NCI-H2107 treated with DMSO at 0.1 percent for 48 hours (cell line): ENCODE measurements around the gene SDK1.

Experiments used
- DNase-seq: peaks from one replicate; lab custom pipeline; 2025; ENCODE audit not compliant: unreplicated experiment; lab: John Stamatoyannopoulos, UW

Gene SDK1

DNA sequence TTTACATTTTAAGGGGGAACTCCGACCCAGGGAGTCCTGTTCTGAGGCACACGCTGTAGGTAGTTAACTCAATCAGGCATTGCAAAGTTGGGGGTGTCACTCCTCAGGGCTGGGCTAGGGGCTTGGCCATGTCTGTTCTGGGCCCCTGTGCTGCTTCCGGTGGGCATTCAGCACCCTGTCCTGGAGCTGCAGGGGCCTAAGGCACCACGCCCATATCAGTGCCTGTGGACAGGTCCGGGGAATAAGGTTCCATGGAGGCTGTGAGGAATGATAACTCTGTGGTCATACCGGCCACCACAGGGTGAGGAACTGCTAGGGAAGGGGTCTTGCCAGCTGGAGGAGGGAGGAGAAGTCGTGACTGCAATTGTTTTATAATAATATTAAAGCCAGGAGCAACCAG, 842.0 kb downstream of the SDK1 start:
- no peak for DNase-seq

DNA sequence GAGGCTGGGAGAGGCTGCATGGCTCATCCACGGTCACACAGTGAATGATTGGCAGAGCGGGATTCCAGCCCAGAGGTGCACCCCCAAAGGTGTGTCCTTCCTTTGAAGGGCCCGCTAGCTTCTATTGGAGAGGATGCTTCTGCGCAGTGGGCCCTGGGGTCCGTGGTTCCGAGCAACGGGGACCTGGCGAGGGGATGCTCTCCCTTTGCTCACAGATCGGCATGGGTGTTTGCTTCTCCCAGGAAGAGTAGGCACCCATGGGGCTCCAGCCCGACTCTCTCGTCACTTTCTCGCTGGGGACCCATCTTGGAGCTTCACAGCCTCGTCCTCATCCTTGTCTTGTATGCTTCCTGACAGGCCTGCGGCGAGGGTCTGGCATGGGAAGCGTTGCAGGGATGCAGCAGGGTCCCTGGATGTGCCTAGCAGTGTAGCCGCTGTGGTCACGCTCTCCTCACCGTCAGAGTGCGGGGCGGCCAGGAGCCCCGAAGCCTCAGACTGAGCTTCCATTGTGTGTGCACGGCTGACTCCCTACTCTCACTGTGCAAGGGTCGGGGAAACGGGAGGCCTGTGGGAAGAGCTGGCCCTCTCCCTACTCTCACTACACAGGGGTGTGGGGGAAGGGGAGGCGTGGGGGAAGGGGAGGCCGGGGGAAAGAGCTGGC, 842.6 kb downstream of the SDK1 start:
- DNase-seq: no peak

DNA sequence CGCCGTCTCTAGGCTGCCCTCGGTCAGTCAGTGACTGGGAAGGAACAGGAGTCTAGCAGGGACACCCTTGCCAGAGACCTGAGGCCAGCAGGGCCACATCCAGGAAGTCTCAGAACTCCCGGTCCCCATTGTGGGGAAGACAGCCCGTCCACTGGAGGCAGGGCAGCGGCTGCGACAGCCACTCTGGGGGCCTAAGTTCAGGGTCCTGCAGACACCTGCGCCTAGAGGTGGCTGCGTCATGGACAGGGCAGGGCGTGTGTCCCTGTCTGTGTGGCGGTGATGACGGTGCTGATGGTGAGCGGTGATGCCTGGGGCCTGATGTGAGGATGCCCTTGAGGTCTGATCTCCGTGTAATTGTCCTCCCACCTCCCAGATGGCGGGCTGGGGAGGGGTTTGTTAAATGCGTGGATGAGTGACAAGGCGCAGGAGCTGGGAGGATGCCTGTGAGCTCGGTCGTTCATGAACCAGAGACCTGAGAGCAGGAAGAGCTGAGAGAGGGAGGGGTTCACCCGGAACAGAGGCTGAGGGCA, 843.2 kb downstream of the SDK1 start:
- DNase-seq: no peak

DNA sequence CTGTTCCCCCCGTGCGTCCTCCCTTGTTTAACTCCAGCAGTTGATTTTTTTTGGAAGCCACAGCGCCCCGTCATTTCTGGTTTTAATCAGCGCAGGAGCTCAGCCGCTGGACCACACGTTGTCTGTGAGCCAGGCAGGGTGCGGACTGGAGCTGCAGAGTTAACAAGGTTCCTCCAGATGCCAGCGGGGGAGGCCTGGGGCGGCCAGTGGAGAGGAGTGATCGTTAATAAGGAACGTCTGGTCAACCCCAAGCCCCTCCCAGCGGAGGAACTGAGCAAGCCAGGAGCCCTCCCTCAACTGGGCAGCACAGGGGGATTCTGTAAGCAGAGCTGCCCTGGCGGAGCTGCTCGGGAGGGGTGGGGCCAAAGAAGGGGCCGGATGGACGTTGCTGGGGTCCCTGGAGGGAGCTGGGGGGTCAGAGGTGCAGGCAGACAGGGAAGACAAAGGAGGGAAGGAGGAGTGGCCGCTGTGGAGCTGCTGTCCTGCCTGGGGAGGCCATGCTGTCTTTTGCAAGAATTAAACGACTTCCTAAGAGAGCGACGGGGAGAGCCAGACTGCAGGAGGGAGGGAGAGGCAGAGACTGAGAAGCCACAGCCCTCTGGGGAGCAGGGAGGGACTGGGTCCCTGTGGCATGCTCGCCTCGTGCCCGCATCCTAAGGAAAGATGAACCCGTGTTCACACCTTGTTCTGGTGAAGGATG, 843.9 kb downstream of the SDK1 start:
- DNase-seq: no peak

DNA sequence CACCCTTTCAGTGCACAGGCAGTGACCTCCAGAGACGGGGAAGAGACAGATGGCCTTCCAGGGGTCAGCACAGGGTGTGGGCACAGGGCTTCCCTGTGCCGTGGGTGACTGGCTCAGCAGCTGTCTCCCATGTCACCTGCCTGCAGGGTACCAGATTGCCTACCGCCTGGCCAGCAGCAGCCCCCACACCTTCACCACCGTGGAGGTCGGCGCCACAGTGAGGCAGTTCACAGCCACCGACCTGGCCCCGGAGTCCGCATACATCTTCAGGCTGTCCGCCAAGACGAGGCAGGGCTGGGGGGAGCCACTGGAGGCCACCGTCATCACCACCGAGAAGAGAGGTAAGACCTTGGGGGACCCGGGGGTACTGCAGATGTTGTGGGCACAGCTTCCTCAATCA, 844.5 kb downstream of the SDK1 start:
- DNase-seq: no peak

DNA sequence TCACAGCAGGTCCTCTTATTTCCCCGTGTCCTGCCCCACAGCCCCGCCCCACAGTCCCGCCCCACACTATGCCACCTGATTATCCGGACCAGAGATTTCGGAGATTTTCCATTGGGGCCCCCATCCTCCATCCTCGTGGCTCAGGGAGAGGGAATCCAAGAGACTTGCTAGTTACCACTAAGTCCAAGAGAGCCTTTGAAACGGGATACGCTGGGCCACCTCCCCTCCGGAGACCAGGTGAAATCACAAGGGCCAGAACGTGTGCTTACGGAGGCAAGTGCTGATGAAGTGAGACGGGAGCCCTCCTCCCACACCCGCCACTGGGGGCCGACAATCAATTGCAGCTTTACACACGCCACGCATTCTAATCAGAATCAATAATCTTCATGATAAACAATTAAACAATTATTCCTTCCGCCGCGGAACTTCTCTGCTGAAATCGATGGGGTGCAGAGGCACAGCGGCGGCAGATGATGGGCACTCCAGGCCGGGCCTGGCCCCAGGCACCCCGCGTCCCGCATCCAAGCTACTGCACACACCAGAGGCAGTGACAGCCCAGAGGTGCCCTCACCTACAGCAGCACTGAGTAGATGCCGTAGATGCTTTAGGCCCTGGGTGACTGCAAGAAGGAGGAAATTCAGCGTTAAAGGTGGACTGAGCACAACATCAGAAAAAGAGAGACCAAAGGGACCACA, 847.0 kb downstream of the SDK1 start:
- no peak for DNase-seq

DNA sequence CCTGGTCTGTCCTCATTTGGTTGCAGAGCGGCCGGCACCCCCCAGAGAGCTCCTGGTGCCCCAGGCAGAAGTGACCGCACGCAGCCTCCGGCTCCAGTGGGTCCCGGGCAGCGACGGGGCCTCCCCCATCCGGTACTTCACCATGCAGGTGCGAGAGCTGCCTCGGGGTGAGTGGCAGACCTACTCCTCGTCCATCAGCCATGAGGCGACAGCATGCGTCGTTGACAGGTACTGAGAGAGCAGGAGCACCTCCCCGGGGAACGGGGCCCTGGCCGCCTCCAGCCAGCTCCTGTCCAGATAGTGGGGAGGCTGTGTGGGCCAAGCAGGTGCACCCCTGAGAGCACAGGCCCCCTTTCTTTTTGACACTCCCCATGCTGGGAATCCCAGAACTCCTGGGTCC, 848.2 kb downstream of the SDK1 start:
- DNase-seq: no peak

DNA sequence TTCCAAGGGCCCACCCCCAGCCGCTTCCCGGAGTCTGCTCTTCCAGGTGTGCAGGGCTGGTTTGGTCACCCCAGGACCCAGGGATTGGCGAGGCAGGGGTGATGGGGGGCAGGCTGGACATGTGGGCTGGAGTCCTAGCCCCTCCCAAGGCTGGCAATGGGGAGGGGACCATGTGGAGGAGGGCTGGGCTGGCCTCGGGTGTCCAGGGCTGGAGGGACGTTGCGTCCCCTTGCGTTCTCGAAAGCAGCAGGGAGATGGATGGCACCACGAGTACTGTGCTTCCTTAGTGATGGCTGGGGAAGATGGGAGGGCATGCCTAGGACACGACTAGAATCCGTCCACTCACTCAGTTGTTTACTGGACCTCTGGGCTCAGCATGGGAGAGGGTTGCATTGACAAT, 848.6 kb downstream of the SDK1 start:
- DNase-seq: no peak

DNA sequence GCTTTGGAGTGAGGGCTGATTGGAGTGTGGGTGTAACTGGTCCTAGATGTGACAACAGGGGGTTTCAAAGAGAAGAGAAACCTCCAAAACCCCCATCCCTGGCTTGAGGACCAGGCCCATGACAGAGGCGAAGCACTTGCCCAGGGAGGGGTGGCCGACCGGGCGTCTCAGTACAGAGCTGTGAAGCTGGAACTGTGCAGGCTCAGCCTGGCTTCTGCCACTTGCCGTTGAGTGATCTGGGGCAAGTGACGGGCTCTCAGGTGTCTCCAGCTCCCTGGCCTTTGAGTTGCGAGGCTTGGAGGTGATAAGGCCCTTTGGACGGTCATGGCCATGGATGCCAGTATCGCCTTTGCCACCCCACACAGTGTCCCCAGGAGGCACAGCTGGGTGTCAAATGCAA, 849.7 kb downstream of the SDK1 start:
- no peak for DNase-seq

DNA sequence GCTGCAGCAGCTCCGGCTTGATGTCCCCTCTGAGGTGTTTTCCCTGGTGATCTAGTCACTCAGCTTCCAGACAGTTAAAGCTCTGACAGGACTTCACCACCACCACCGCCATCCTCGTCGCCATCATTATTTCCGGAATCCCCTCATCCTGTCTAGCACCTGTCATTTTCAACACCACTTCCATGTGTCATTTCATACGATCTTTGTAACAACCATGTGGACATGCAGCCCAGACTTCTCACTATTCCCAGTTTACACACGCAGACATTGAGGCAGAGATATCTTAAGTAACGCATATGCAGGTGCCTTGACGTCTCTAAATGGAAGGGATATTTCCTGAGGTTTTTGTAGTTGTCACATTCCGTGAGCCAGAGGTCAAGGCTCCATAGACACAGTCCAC, 850.5 kb downstream of the SDK1 start:
- DNase-seq: no peak

DNA sequence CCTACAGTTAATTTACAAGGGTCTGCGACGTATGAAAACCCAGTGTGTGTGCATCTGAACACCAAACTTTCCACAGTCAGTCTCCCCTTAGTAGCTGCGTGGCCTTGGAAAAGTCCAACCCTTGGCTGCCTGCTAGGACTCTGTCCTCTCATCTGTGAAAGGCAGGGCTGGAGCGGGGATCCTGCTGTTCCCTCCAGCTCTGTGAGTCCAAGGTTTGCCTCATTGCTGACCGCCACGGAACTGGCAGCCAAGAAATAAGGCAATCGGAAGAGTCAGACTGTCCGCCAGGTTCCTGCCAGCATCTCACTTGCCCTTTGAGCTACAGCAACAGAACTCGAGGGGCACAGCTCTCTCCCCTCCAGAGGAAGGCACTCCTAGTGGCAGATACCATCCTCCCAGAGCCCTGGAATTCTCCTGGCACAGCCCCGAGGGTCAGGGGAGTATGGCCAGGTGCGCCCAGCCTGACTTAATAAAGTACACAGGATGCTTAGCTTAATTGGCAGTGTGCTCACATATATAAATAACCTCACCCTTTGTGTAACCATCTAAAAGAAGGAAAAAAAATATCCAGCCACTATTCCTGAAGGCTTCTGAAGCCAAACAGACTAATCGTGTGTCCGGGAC, 851.0 kb downstream of the SDK1 start:
- no peak for DNase-seq

DNA sequence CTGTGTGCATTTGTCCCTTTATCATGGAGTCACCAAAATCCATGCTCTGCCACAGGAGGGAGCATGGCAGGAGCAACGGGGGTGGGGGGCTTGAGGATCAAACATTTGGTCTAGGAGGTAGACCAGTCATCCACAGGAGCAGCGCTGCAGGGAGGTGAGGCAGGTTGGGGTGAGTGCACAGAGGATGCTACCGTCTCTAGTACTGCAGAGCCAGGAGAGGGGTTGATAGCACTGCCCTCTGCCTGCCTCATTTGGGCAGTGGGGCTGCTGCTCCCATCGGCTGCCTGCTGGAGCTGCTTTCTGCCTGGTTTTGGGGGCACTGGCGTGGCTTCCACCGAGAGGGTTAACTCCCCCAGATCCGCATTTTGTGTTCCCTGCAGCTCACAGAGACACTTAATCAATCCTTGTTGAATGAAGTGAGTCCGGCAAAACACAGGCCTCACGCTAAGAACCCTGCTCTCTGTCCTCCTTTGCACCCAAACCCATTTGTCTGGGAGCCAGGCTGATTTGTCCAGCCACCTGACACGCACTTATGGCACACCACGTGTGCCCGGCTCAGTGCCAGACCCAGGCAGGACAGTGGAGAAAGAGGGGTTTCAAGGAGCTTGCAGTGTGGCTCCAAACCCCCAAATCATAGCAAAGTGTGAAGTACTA, 854.0 kb downstream of the SDK1 start:
- DNase-seq: no peak

DNA sequence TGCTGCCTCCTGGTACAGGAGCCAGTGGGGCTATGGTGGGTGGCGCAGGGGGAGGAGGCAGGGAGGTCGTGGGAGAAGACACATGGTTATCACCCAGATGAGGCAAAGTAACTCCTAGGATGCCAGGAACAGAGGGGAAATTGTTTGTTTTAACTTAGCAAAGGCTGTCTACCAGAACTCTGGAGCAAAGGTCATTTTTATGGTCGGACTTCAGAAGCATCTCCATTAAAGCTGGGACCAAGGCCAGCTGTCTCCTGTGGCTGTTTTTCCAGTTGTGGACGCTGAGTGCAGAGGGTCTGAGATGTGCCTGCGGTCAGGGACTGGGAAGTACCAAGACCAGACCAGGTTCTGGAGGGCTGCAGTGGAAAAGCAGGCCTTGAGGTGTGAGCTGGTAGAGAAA, 855.1 kb downstream of the SDK1 start:
- no peak for DNase-seq

DNA sequence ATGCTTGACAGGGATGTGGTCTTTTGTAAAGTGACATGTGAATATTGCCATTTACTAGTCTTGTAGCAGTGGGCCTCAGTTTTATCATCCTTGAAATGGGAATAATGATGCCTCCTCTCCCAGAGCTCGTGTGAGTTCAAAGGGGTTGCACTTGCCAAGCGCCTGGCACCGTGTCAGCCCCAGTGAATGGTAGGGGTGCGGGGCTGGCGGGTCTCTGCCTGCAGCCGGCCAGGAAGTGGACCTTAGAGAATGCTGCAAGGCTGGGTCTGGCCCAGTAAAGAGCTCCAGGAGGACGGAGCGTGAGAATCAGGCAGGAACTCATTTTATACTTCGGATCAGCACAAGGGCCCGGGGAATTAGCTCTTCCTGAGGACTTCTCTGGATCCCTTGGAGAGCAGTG, 856.6 kb downstream of the SDK1 start:
- DNase-seq: no peak

DNA sequence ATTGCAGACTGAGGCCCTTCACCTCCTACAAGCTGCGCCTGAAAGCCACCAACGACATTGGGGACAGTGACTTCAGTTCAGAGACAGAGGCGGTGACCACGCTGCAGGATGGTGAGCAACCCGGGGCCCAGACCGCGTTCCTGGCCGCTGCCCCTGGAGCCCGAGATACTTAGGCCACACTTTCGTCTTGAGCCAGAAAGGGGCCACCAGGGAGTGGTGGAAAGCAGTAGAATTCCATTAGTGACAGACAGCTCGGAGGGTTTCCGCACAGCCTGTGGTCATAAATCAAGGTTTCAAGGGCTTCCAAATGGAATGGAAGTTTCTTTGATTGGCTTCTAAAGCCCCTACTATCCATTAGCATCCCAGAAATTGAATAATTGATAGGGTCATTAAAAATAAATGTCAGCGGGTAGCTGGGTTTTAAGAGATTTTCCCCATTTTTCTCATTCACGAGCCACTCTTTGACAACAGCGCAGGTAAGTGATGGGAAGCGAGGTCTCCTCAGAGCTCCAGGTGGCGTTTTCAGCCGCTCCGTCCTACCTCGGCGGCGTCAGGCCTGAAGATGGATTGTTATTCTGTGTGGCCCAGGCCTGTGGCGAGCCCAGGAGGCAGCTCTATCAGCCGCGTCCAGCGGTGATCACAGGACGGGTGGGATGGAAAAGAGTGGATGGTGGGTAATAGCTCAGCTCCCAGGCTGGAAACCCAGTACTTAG, 857.5 kb downstream of the SDK1 start:
- no peak for DNase-seq

DNA sequence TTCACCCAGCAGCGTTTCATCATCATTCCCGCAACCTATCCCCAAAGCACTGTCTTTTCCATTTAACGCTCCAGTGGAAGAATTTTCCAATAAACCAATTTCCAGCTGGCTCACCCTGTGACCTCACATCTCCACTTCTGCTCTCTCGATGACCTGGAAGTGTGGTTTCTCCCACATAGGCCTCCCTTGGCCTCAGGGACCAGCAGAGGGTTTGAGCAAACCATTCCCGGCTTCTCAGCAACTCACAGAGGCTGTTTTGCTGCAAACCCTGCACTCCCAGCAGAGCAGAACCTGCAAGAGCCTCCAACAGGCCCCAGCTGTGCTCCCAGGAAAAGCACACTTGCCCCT, 858.1 kb downstream of the SDK1 start:
- no peak for DNase-seq

DNA sequence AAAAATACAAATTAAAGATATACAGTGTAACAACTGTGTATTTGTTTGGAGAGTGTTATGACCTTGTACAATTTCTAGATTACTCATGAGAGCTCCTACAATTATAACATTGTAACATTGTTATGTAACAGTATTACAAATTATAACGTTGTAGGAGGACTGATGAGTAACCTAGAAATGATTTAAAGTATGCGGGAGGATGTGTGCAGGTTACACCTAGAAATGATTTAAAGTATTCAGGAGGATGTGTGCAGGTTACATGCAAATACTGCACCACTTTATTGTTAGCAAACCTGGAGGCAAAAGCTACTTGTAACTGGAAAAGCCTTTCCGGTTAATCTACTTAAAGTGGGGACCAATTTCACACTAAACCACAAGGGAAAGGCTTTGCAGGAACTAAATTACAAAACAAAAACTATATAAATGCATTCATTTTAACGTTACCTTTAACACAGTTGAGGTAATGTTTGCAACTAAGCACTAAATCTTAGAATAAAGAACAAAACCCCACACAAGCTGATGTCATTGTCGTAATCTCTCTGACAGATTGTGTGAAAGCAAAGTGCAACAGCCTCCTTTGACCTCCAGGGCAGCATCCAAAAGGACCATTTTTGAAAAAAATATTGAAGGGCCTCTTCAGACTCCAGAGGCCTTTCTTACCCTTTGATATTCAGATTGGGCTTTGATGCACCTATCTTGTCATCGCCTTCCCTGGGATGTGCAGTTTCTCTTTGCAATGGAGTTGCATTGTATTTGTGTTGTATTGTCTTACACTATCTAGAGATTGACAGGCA, 858.9 kb downstream of the SDK1 start:
- DNase-seq: no peak

DNA sequence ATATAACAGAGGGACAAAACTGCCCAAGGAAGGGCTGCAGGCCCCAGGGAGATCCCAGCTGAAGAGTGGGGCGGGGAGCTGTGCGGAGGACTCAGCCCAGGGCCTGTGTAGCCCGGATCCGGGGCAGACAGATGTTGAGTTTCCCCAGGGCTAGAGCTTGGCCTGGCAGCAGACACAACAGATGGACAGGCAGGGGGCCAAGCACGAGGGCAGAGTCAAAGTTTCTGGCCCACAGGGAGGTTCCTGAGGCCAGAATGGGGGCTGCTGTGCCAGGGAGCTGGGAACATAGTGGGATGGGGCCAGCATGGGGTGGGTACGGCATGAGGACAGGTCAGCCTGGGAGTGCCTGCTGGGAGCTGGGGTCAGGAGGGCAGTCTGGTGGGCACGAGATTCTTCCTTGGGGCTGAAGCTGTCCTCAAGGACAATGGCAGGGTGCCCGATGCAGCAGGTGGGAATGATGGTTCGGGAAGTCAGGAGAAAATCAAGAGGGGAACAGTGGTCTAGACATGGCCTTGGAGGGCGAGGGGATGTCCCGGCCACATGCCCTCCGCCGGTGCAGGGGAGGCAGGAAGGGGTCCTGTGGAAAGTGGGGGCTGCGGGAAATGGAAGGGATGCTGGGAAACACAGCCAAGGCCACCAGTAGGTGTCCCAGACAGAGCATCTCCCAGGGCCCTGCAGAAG, 862.0 kb downstream of the SDK1 start:
- DNase-seq: no peak

DNA sequence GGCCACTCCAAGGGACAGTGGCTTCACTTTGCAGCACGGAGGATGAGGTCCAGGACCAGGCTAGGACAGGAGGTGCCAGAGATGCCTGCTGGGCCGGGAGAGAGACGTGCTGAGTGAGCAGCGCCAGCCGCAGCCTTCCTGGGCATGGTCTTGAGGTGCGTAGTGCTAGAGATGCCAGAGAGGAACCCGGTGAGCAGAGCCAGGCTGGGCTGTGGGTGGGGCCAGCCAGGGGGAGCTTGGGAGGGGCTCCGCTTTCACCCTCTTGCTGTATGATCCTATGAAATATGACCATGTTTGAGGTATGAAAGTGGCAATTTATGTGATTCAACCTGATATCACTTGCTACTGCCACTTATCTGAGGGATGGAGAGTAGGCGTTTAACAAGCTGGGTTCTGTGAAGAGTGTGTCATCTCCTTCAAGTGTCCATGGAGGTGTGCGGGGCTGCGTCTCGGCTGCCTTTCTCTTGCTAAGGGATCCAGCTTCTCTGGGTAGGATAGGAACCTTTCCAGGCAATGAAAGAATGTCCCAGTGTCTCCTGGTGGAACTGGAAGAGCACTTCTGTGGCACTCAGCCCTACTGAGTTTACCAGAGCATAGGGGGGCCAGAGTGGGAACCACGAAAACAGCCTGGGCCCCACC, 862.6 kb downstream of the SDK1 start:
- DNase-seq: no peak
